ENCODE measurements around the gene MTFR1L.

- TF ChIP-seq CTCF (IDR thresholded peaks at IDR 0.05; ENCODE audit: low read depth, low read length) (no peak), POLR2A (IDR thresholded peaks at IDR 0.05; ENCODE audit: extremely low read depth, insufficient read length) (no peak)
Measured at GRCh38 chr1:25881266-25881665, 61.5 kb downstream of the MTFR1L start.
